PC-3 (cell line): ENCODE measurements around the gene SRSF2. TPM values are rescaled to one million over a fixed set of nuclear protein-coding genes. Genes with fewer than 3 reads are reported as not detected.

Experiments used
- ATAC-seq: fragments of 200-7000 bp; cut with Tn5 transposase; 2 replicates; pipeline ENCODE4 v1.9.1; 2020; ENCODE audit warnings: mild to moderate bottlenecking, moderate library complexity
- BruUV-seq: library from RNA; stranded (reverse); fragments of 400-500 nt; replicated peaks from 2 replicates; lab custom pipeline; 2021; lab: Mats Ljungman, UMichigan
- CTCF ChIA-PET: fragments of 300-600 bp; sonication (Branson Sonifier 250); formaldehyde crosslinking; loops from one replicate; lab custom pipeline; 2022; ENCODE audit warnings: antibody characterized with exemption; lab: Charles Lee
- POLR2A ChIA-PET: fragments of 300-600 bp; sonication (Branson Sonifier 250); formaldehyde crosslinking; loops from one replicate; lab custom pipeline; 2022; ENCODE audit warnings: antibody characterized with exemption; ENCODE audit not compliant: unreplicated experiment; lab: Charles Lee
- DNase-seq: peaks from one replicate; pipeline ENCODE4 v3.0.0-alpha.2; 2015
- H2AFZ ChIP-seq: fragments of 300-600 bp; sonication (generic); 2 replicates; pipeline ENCODE4 v1.6.0; 2016; ENCODE audit warnings: antibody characterized with exemption, low read length
- H3F3A ChIP-seq: fragments of 300-600 bp; sonication (generic); one replicate; pipeline ENCODE4 v1.6.0; 2017; ENCODE audit warnings: antibody characterized with exemption, low read length, control low read depth, mild to moderate bottlenecking; ENCODE audit not compliant: unreplicated experiment
- H3K27ac ChIP-seq: fragments of 300-600 bp; sonication (generic); 2 replicates; pipeline ENCODE4 v1.5.1; 2016; ENCODE audit warnings: mild to moderate bottlenecking, low read length
- H3K27me3 ChIP-seq: fragments of 300-600 bp; sonication (generic); 2 replicates; pipeline ENCODE4 v1.6.1; 2016; ENCODE audit warnings: low read length, mixed read lengths
- H3K36me3 ChIP-seq: fragments of 300-600 bp; sonication (generic); 2 replicates; pipeline ENCODE4 v1.6.1; 2016; ENCODE audit warnings: low read depth, mixed run types, low read length, mixed read lengths
- H3K4me1 ChIP-seq: fragments of 300-600 bp; sonication (generic); 2 replicates; pipeline ENCODE4 v1.5.1; 2016; ENCODE audit warnings: low read length; ENCODE audit not compliant: insufficient read depth
- H3K4me2 ChIP-seq: fragments of 300-600 bp; sonication (generic); 2 replicates; pipeline ENCODE4 v1.6.0; 2016; ENCODE audit warnings: low read length
- H3K4me3 ChIP-seq: fragments of 300-600 bp; sonication (generic); 2 replicates; pipeline ENCODE4 v1.5.1; 2016; ENCODE audit warnings: mild to moderate bottlenecking, low read length, mixed read lengths
- H3K79me2 ChIP-seq: fragments of 300-600 bp; sonication (generic); 2 replicates; pipeline ENCODE4 v1.6.1; 2017; ENCODE audit warnings: low read length, mixed read lengths
- H3K9ac ChIP-seq: fragments of 300-600 bp; sonication (generic); 2 replicates; pipeline ENCODE4 v1.6.0; 2016; ENCODE audit warnings: mild to moderate bottlenecking, low read length
- H3K9me2 ChIP-seq: fragments of 300-600 bp; sonication (generic); replicated peaks from 2 replicates; pipeline ENCODE4 v1.6.1; 2016; ENCODE audit warnings: mixed run types, low read length, mixed read lengths
- H3K9me3 ChIP-seq: fragments of 300-600 bp; sonication (generic); 2 replicates; pipeline ENCODE4 v1.6.1; 2016; ENCODE audit warnings: low read length, mixed read lengths
- H4K20me1 ChIP-seq: fragments of 300-600 bp; sonication (generic); 2 replicates; pipeline ENCODE4 v1.6.1; 2016; ENCODE audit warnings: low read length, mixed read lengths
- EZH2 ChIP-seq: fragments of 300-600 bp; sonication (generic); IDR thresholded peaks from one replicate; pipeline ENCODE4 v1.6.1; 2017; ENCODE audit warnings: antibody characterized with exemption, mild to moderate bottlenecking, low read length; ENCODE audit not compliant: unreplicated experiment
- EZH2phosphoT487 ChIP-seq: fragments of 300-600 bp; sonication (generic); IDR thresholded peaks from 2 replicates; pipeline ENCODE4 v1.6.1; 2018; ENCODE audit warnings: mild to moderate bottlenecking, antibody characterized with exemption, low read length, borderline replicate concordance
- intact Hi-C: fragments of 100-400 bp; cut with micrococcal nuclease; formaldehyde crosslinking; loops from 2 replicates; pipeline ENCODE4 v1.9.0; 2023
- total RNA-seq: library from RNA; depleted of rRNA; stranded (reverse); fragments of >200 nt; gene quantifications from 2 replicates; pipeline ENCODE4 v1.2.3, GENCODE V29; 2014
- TF ChIP-seq, protein P1 (sequence below): fragments of 300-600 bp; sonication (generic); conservative IDR thresholded peaks from 2 replicates; pipeline ENCODE4 v1.5.1; 2017; ENCODE audit warnings: antibody characterized with exemption, low read depth, mild to moderate bottlenecking, low read length

SRSF2 gene
- total RNA-seq, 1 experiment from 2014 or later: 859 TPM

DNA sequence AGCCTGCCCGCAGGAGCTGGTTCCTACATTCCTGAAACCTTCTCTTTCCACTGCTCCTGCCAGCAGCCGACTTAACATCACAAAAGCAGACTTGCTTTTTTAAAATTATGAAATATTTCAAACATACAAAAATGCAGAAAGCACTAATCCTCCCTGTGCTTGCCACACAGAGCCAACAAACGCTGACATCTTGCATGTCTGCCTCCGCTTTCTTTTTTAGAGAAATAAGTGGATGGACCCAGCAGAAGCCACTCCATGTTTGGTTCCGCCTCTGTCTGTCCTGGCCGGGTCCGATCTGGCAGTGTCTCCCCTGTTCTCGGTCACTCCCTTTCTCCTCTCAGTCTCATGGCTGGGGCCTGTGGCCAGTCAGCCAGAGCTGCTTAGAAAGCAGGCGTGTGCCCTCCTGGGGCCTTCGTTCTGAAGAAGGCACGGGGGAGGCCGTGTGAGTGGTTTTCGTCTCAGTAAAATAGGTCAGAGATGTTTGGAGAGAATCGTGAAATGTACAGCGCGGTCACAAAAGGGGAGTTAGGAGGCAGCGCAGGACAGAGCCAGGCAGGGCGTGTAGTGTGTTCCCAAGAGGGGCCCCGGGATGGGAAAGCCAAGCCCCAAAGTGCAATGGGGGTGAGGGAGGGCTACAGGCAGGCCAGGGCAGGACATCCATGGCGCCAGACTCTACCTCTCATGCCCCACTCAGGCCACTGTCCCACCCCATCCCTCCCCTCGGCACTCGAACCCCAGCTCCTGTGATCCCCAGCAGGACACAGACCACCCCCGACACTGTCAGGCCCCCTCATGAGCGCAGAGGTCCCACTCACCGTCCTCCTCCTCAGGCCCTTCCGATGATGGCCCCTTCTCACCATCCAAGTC lies 49.6 kb downstream of the SRSF2 start:
- Histone ChIP-seq H3K27me3 (no peaks in the 10 kb centered on the region), H3K27ac (peak overlapping the region; percentile 80; the same call in 1 of the 2 replicates), H3K9ac (no peak overlapping the region), H3K36me3 (no peaks in the 10 kb centered on the region), H3K4me1 (peaks cover 17% of the 10 kb centered on the region), H2AFZ (no peak overlapping the region), H3K4me3 (no peak overlapping the region; the same call in 1 of the 2 replicates), H3K79me2 (no peaks in the 10 kb centered on the region), H3K9me2 (no peaks in the 10 kb centered on the region), H4K20me1 (no peaks in the 10 kb centered on the region), H3K9me3 (no peaks in the 10 kb centered on the region), H3K4me2 (peak overlapping the region; percentile 58), H3F3A (no peaks in the 10 kb centered on the region)
- ATAC-seq (no peak), DNase-seq (no peak)
- POLR2A ChIA-PET: no interaction called here
- CTCF ChIA-PET: no interaction called here
- no TSS peak for BruUV-seq
- no peak for TF ChIP-seq EZH2
- TF ChIP-seq, protein P1, sequence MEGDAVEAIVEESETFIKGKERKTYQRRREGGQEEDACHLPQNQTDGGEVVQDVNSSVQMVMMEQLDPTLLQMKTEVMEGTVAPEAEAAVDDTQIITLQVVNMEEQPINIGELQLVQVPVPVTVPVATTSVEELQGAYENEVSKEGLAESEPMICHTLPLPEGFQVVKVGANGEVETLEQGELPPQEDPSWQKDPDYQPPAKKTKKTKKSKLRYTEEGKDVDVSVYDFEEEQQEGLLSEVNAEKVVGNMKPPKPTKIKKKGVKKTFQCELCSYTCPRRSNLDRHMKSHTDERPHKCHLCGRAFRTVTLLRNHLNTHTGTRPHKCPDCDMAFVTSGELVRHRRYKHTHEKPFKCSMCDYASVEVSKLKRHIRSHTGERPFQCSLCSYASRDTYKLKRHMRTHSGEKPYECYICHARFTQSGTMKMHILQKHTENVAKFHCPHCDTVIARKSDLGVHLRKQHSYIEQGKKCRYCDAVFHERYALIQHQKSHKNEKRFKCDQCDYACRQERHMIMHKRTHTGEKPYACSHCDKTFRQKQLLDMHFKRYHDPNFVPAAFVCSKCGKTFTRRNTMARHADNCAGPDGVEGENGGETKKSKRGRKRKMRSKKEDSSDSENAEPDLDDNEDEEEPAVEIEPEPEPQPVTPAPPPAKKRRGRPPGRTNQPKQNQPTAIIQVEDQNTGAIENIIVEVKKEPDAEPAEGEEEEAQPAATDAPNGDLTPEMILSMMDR: no peak
- no peak for TF ChIP-seq EZH2phosphoT487
- intact Hi-C loops: loop anchor here (1.0 kb wide), 1 partner anchor 28 kb away; no protein-coding TSS in a partner anchor

DNA sequence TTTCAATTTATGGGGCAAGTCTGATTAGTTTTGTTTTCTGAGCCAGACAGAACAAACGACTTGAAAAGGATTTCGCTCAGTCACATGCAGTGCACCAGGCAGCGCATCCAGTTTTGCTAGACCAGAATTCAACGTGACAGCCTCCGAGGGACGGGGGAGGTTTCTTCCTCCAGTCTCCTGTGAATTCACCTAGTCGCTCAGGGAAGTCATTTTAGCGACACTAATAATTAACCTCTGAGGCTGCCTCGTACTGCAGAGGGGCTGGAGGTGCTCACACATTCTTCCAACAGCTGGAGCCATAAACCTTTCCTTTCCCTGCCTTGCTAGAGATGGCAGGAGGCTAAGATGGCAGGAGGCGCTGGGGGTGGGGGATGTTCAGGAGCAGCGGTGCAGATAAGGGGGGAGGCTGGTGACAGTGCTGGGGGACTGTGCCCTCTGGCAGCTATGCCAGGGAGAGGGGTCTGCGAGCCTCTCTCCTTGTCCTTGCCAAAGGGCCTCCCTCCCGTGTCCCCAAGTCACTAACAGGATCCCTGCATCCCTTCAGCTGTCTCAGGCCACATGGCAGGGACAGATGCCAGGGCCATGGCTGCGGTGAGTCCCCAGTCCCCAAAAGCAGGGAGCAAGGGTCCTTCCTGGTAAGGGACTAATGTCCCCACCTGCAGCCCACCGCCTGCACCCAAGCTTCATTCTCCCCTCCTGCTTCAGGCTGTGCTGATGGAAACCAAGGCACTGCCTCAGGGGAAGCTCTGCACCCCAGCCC lies 50.4 kb downstream of the SRSF2 start:
- Histone ChIP-seq H3K4me2 (no peak overlapping the region), H3K27ac (no peak overlapping the region), H3K4me1 (peaks cover 17% of the 10 kb centered on the region), H4K20me1 (no peaks in the 10 kb centered on the region), H2AFZ (no peak overlapping the region), H3K9me2 (no peaks in the 10 kb centered on the region), H3K9me3 (no peaks in the 10 kb centered on the region), H3F3A (no peaks in the 10 kb centered on the region), H3K4me3 (no peak overlapping the region), H3K79me2 (no peaks in the 10 kb centered on the region), H3K36me3 (no peaks in the 10 kb centered on the region), H3K9ac (no peak overlapping the region), H3K27me3 (no peaks in the 10 kb centered on the region)
- intact Hi-C loops: no loop called here
- DNase-seq: no peak
- TF ChIP-seq EZH2: no peak
- BruUV-seq: no TSS peak
- ChIA-PET POLR2A (no interaction called here), CTCF (no interaction called here)
- ATAC-seq: no peak

DNA sequence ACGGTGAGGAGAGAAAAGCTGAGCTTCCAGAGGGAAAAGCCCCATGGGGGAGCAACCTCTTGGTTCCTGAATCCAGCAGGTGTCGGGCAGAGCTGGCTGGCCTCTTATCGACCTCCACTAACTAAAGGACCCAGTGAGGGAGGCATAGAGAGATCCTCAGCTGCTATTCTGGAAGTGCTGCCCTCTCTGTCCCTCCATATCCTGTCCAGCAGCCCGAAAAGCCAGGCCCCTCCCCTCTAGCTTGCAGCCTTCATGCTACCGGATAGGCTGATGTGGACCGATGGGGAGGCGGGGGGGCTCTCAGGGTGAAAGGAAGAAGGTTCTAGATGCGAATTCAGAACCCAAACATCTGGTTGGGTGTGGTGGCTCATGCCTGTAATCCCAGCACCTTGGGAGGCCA lies 51.3 kb downstream of the SRSF2 start:
- H3K36me3 ChIP-seq: no peaks in the 10 kb centered on the region
- no peak overlapping the region for H3K4me2 ChIP-seq
- no peaks in the 10 kb centered on the region for H3K79me2 ChIP-seq
- H3K9me3 ChIP-seq: no peaks in the 10 kb centered on the region
- H3K9ac ChIP-seq: no peak overlapping the region
- ATAC-seq (no peak), DNase-seq (no peak)
- no peaks in the 10 kb centered on the region for H3K9me2 ChIP-seq
- H3K27me3 ChIP-seq: no peaks in the 10 kb centered on the region
- H4K20me1 ChIP-seq: no peaks in the 10 kb centered on the region
- ChIA-PET POLR2A (interaction anchor here (0.5 kb wide), 1 partner anchor 1124 kb away, joined by 4 read pairs; no protein-coding TSS in a partner anchor), CTCF (no interaction called here)
- no TSS peak for BruUV-seq
- H2AFZ ChIP-seq: no peak overlapping the region
- no peak for TF ChIP-seq EZH2
- TF ChIP-seq, protein P1: no peak
- no peak for TF ChIP-seq EZH2phosphoT487
- intact Hi-C loops: no loop called here
- no peaks in the 10 kb centered on the region for H3F3A ChIP-seq
- peaks cover 17% of the 10 kb centered on the region for H3K4me1 ChIP-seq
- H3K27ac ChIP-seq: no peak overlapping the region
- H3K4me3 ChIP-seq: no peak overlapping the region
